Measurements from ENCODE around the gene PNMA6E. TPM values are rescaled to one million over a fixed set of nuclear protein-coding genes. Genes with fewer than 3 reads are reported as not detected.
A peak's percentile ranks its signal among the peaks of the same experiment; 100 is the strongest.
"Not testable (repeated sequence)": the region's sequence is repeated elsewhere in the genome, so short reads cannot be mapped to it uniquely, and the experiment has no call there.

PNMA6E gene
- total and polyA plus RNA-seq, 4 experiments from 2014 or later = not detected

DNA sequence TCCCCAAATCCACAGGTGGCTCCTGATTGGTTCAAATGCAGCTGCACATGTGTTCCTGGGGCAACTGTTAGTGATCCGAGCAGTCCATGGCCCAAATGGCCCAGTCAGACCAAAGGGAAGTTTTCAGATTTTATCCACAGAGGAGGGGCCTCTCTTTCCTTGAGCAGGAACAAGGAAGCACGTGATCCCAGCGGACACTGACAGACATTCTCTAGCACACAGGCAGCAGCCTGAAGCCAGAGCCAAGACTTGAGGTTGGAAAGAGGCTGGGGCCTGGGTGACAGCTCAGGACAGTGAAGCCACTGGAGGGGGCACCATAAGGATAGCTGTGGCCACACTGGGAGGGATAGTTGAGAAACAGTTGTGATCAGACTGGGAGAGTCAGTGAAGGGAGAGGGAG lies 6.6 kb upstream of the PNMA6E start:
- Histone ChIP-seq H3K27ac (ENCODE audit: low read depth, low read length) (no peak overlapping the region), H3K27me3 (ENCODE audit: insufficient read depth, low read length) (no peaks in the 10 kb centered on the region), H3K9me3 (ENCODE audit: control insufficient read depth in 1 of 2, low read length in 2 of 2) (no peaks in the 10 kb centered on the region), H3K36me3 (ENCODE audit: insufficient read depth, low read length) (no peaks in the 10 kb centered on the region), H3K4me3 (ENCODE audit: low read length in 2 of 2) (no peak overlapping the region), H3K4me1 (ENCODE audit: insufficient read depth, low read length) (peaks cover 10% of the 10 kb centered on the region)
- H3K36me3 Mint-ChIP-seq = no peaks in the 10 kb centered on the region
- intact Hi-C loops (cut with micrococcal nuclease) = no loop called here
- H3K4me3 Mint-ChIP-seq = no peak overlapping the region
- CTCF ChIA-PET (ENCODE audit: partially characterized antibody) = interaction anchor here (1.2 kb wide), 1 partner anchor 50 kb away, joined by 3 read pairs; no protein-coding TSS in a partner anchor
- POLR2A ChIA-PET (ENCODE audit: partially characterized antibody) = no interaction called here
- peaks cover 0 to 1% (median 0%) of the 10 kb centered on the region in 8 donors for H3K9me3 Mint-ChIP-seq
- peaks cover 6 to 13% (median 8%) of the 10 kb centered on the region in 4 donors for H3K4me1 Mint-ChIP-seq
- H3K27ac Mint-ChIP-seq = peak overlapping the region in 1 of 7 donors; percentile 51
- no peaks in the 10 kb centered on the region for H3K27me3 Mint-ChIP-seq
- no peak for DNase-seq

DNA sequence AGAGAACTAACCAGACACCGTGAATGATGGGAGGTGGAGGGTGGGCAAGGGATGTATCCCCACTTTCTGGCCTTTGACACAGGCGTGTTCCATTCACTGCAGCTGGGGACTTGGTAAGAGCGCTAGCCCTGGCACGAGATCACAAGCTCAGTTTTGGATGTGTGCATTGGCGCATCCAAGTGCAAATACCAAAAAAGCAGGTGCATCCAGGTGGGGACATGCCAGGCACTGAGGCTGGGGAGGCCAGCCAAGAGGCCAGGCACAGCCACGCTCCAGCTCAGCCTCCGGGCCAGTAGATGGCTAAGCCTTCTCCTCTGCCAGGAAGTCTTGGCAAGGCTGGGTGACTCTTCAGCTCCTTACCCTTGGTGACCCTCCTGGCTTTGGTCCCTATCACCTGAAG lies 5.8 kb upstream of the PNMA6E start:
- Mint-ChIP-seq H3K27ac (no peak overlapping the region), H3K9me3 (peaks cover 0 to 1% (median 0%) of the 10 kb centered on the region in 8 donors), H3K4me3 (no peak overlapping the region), H3K36me3 (no peaks in the 10 kb centered on the region), H3K27me3 (no peaks in the 10 kb centered on the region), H3K4me1 (peaks cover under 1 to 6% (median 2%) of the 10 kb centered on the region in 4 donors)
- intact Hi-C loops (cut with micrococcal nuclease) = no loop called here
- Histone ChIP-seq H3K4me1 (ENCODE audit: insufficient read depth, low read length) (peaks cover 3% of the 10 kb centered on the region), H3K4me3 (ENCODE audit: low read length in 2 of 2) (no peak overlapping the region), H3K27ac (ENCODE audit: low read depth, low read length) (no peak overlapping the region), H3K36me3 (ENCODE audit: insufficient read depth, low read length) (no peaks in the 10 kb centered on the region), H3K9me3 (ENCODE audit: control insufficient read depth in 1 of 2, low read length in 2 of 2) (no peaks in the 10 kb centered on the region), H3K27me3 (ENCODE audit: insufficient read depth, low read length) (no peaks in the 10 kb centered on the region)
- ChIA-PET CTCF (ENCODE audit: partially characterized antibody) (interaction anchor here (1.2 kb wide), 1 partner anchor 51 kb away, joined by 3 read pairs; no protein-coding TSS in a partner anchor), POLR2A (ENCODE audit: partially characterized antibody) (no interaction called here)
- no peak for DNase-seq

DNA sequence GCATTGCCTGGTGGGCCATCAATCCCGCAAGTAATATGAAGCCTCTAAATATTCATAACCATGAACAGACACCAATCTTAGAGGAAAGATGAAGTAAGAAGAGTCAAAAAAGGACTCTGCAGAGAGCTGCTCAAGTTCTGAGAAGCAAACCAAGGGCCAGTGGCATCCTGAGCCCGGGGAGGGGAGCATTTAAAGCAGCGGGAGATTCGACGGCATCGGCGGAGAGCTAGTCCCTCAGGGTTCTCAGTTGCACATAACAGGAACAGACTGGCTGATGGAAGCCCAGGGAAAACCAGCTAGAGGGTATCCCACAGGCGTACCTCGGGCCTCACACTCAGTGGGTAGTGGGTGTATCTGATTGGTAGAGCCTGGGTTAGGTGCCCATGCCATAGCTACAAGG lies 4.9 kb upstream of the PNMA6E start:
- Histone ChIP-seq H3K27ac (ENCODE audit: low read depth, low read length) (no peak overlapping the region), H3K9me3 (ENCODE audit: control insufficient read depth in 1 of 2, low read length in 2 of 2) (no peaks in the 10 kb centered on the region), H3K27me3 (ENCODE audit: insufficient read depth, low read length) (no peaks in the 10 kb centered on the region), H3K4me3 (ENCODE audit: low read length in 2 of 2) (no peak overlapping the region), H3K4me1 (ENCODE audit: insufficient read depth, low read length) (no peaks in the 10 kb centered on the region), H3K36me3 (ENCODE audit: insufficient read depth, low read length) (no peaks in the 10 kb centered on the region)
- Mint-ChIP-seq H3K27ac (no peak overlapping the region), H3K27me3 (no peaks in the 10 kb centered on the region), H3K9me3 (peaks cover 0 to 2% (median 0%) of the 10 kb centered on the region in 8 donors), H3K4me1 (peaks cover 0 to 3% (median under 1%) of the 10 kb centered on the region in 4 donors), H3K4me3 (no peak overlapping the region), H3K36me3 (no peaks in the 10 kb centered on the region)
- intact Hi-C loops (cut with micrococcal nuclease) = no loop called here
- POLR2A ChIA-PET (ENCODE audit: partially characterized antibody) = no interaction called here
- no peak for DNase-seq
- CTCF ChIA-PET (ENCODE audit: partially characterized antibody) = no interaction called here

DNA sequence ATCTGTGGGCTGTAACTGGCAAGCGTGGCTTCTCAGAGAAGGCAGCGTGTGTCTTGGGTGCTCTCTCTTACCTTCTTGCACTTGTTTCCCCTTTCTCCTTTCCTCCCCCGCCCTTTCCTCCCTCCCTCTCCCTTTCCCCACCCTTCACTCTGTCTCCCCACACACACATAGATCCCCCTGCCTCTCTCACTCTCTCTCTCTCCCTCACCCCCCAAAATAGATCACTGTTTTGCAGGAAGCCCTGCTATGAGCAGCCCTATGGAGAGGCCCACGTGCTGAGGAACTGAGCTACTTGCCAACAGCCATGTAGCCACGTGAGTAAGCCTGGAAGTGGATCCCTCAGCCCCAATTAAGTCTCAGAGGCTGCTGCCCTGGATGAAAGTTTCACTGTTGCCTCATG lies 4.3 kb upstream of the PNMA6E start:
- no peaks in the 10 kb centered on the region for H3K9me3 ChIP-seq (ENCODE audit: control insufficient read depth in 1 of 2, low read length in 2 of 2)
- no peaks in the 10 kb centered on the region for H3K4me1 Mint-ChIP-seq
- H3K4me3 Mint-ChIP-seq = no peak overlapping the region
- H3K4me3 ChIP-seq (ENCODE audit: low read length in 2 of 2) = no peak overlapping the region
- H3K27me3 ChIP-seq (ENCODE audit: insufficient read depth, low read length) = no peaks in the 10 kb centered on the region
- H3K27ac ChIP-seq (ENCODE audit: low read depth, low read length) = no peak overlapping the region
- ChIA-PET POLR2A (ENCODE audit: partially characterized antibody) (no interaction called here), CTCF (ENCODE audit: partially characterized antibody) (no interaction called here)
- H3K27ac Mint-ChIP-seq = no peak overlapping the region
- no peaks in the 10 kb centered on the region for H3K36me3 ChIP-seq (ENCODE audit: insufficient read depth, low read length)
- intact Hi-C loops (cut with micrococcal nuclease) = no loop called here
- DNase-seq = no peak
- H3K4me1 ChIP-seq (ENCODE audit: insufficient read depth, low read length) = no peaks in the 10 kb centered on the region
- H3K36me3 Mint-ChIP-seq = no peaks in the 10 kb centered on the region
- H3K27me3 Mint-ChIP-seq = no peaks in the 10 kb centered on the region
- peaks cover 0 to 2% (median 0%) of the 10 kb centered on the region in 8 donors for H3K9me3 Mint-ChIP-seq

DNA sequence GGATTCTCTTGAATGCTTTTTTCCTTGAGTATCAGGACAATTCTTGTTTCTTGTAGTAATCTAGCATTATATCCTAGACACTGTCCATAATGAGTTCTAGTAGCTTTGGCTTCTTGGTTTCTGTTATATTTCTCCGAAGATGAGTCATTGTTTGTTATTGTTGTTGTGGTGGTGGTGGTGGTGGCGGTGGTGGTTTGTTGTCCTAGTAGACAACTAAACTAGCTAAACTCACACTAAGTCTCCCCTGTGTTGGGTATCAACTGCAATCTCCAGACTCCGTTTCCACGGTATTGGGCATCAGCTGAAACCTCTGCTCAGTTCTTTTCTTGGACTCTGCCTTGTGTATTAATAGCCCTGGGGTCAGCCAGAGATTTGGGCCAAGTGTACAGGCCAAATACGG lies 3.2 kb upstream of the PNMA6E start:
- H3K36me3 Mint-ChIP-seq; H3K27ac Mint-ChIP-seq; H3K4me1 ChIP-seq (ENCODE audit: insufficient read depth, low read length); H3K27me3 ChIP-seq (ENCODE audit: insufficient read depth, low read length); H3K36me3 ChIP-seq (ENCODE audit: insufficient read depth, low read length); H3K27me3 Mint-ChIP-seq; H3K9me3 ChIP-seq (ENCODE audit: control insufficient read depth in 1 of 2, low read length in 2 of 2); H3K4me1 Mint-ChIP-seq; POLR2A ChIA-PET (ENCODE audit: partially characterized antibody); H3K27ac ChIP-seq (ENCODE audit: low read depth, low read length); H3K9me3 Mint-ChIP-seq; H3K4me3 ChIP-seq (ENCODE audit: low read length in 2 of 2); H3K4me3 Mint-ChIP-seq; DNase-seq; CTCF ChIA-PET (ENCODE audit: partially characterized antibody): not testable (repeated sequence)
- intact Hi-C loops (cut with micrococcal nuclease) = loop anchor here (5.0 kb wide), 1 partner anchor 103 kb away; no protein-coding TSS in a partner anchor

DNA sequence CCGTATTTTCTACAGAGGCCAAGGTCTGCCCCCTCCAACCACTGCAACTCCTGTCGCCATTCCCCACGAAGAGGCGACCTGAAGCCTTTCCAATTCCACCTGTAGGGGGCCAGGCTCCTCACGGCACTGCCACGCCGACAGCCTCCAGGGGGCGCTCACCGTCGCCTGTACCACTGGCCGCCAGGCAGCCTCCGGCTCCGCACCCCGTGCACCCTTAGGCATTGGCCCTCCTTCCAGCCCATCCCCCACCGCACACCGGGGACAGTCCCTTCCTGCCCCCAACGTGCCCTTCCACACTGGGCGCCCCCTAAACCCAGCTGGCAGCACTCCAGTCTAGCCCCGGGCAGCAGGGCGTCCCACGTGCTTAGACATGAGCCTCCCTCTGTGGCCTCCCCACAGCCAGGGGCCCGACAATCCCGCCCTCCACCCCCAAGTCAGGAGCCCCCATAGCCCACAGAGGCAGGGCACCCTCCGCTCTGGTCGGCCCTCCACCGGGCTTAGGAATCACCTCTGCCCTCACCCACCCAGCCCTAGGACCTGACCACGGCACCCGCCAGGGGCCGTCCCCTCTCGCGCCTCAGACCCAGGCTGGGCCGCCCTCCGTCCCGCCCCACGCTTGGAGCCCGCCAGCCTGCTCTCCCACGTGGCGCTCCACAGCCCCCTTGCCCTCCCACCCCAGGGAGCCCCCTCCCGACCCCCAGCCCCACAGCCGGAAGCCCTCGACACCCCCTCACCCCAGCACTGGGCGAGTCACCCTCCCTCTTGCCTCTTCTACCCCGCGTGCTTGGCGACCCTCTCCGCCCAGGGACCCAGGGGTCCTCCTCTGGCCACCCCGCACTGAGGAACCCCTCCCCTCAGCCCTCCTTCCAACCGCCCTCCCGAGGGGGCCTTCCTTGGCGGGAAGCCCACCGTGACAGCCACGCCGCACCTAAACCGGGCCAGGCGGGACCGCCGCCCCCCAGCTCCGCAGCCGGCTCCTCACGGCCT lies 711 bp downstream of the PNMA6E start:
- H3K27me3 ChIP-seq (ENCODE audit: insufficient read depth, low read length) = no peaks in the 10 kb centered on the region

DNA sequence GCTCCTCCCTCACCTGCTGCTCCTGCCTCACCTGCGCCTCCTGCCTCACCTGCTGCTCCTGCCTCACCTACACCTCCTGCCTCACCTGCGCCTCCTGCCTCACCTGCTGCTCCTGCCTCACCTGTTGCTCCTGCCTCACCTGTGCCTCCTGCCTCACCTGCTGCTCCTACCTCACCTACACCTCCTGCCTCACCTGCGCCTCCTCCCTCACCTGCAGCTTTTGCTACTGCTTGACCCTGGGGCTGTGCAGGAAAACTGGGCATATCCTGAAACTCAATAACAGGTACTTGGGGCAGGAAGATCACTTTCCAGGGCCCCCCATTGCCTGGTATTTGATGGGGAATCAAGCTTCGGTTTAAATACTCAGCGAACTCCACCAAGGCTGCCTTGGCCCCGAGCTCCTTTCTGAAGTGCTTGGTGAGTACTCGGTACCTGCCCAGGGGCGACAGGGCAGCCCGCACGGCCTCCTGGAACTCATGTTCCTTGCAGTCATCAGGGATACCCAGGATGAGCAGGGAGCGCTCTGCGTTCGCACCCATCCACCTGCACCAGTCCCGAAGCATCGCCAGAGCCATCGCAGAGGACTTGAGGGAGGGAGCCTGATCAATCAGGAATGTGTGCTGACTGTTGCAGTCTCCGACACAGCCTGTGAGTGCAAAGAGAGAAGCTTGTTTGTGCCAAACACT lies 2.7 kb downstream of the PNMA6E start:
- H3K9me3 ChIP-seq (ENCODE audit: control insufficient read depth in 1 of 2, low read length in 2 of 2) = no peaks in the 10 kb centered on the region
- CTCF ChIA-PET (ENCODE audit: partially characterized antibody) = no interaction called here
- no peaks in the 10 kb centered on the region for H3K36me3 Mint-ChIP-seq
- peaks cover 0 to 19% (median 7%) of the 10 kb centered on the region in 4 donors for H3K4me1 Mint-ChIP-seq
- POLR2A ChIA-PET (ENCODE audit: partially characterized antibody) = no interaction called here
- no peak overlapping the region for H3K27ac ChIP-seq (ENCODE audit: low read depth, low read length)
- H3K9me3 Mint-ChIP-seq = peaks cover 0 to 2% (median 0%) of the 10 kb centered on the region in 8 donors
- no peaks in the 10 kb centered on the region for H3K4me1 ChIP-seq (ENCODE audit: insufficient read depth, low read length)
- H3K27me3 ChIP-seq (ENCODE audit: insufficient read depth, low read length) = no peaks in the 10 kb centered on the region
- no peaks in the 10 kb centered on the region for H3K27me3 Mint-ChIP-seq
- no peak overlapping the region for H3K4me3 Mint-ChIP-seq
- H3K36me3 ChIP-seq (ENCODE audit: insufficient read depth, low read length) = no peaks in the 10 kb centered on the region
- no peak for DNase-seq
- H3K4me3 ChIP-seq (ENCODE audit: low read length in 2 of 2) = no peak overlapping the region
- intact Hi-C loops (cut with micrococcal nuclease) = no loop called here
- H3K27ac Mint-ChIP-seq = no peak overlapping the region

More for the DNA sequence above, 711 bp downstream of the PNMA6E start:
- no peaks in the 10 kb centered on the region for H3K27me3 Mint-ChIP-seq
- ChIA-PET CTCF (ENCODE audit: partially characterized antibody) (no interaction called here), POLR2A (ENCODE audit: partially characterized antibody) (no interaction called here)
- no peaks in the 10 kb centered on the region for H3K36me3 Mint-ChIP-seq
- H3K9me3 ChIP-seq (ENCODE audit: control insufficient read depth in 1 of 2, low read length in 2 of 2) = no peaks in the 10 kb centered on the region
- no peaks in the 10 kb centered on the region for H3K36me3 ChIP-seq (ENCODE audit: insufficient read depth, low read length)
- intact Hi-C loops (cut with micrococcal nuclease) = loop anchor here (5.0 kb wide), 1 partner anchor 107 kb away; no protein-coding TSS in a partner anchor
- no peak overlapping the region for H3K4me3 ChIP-seq (ENCODE audit: low read length in 2 of 2)
- H3K4me1 ChIP-seq (ENCODE audit: insufficient read depth, low read length) = no peaks in the 10 kb centered on the region
- no peak overlapping the region for H3K27ac Mint-ChIP-seq
- H3K4me1 Mint-ChIP-seq = peaks cover 0 to 3% (median 0%) of the 10 kb centered on the region in 4 donors
- no peak overlapping the region for H3K27ac ChIP-seq (ENCODE audit: low read depth, low read length)
- no peak overlapping the region for H3K4me3 Mint-ChIP-seq
- peaks cover 0 to 2% (median 0%) of the 10 kb centered on the region in 8 donors for H3K9me3 Mint-ChIP-seq
- DNase-seq = peak; percentile 26 to 45 (median 39)
